Activated T-cell treated with anti-CD3 and anti-CD28 coated beads, Interleukin-2, amount 50 U/mL, for 1 hour (primary cell): ENCODE data around the gene ECPAS.
"Not testable (repeated sequence)": the region's sequence is repeated elsewhere in the genome, so short reads cannot be mapped to it uniquely, and the experiment has no call there.

Source experiments
- DNase-seq: peaks from one replicate; pipeline ENCODE4 v3.0.0-alpha.2; 2020

The ECPAS gene

GRCh38 chr9:111334318-111334863, 149.8 kb downstream of the ECPAS start:
- not testable (repeated sequence) for DNase-seq

GRCh38 chr9:111330124-111330523, 154.1 kb downstream of the ECPAS start, which contains the start of gene OR2K2:
Gene OR2K2 (minus strand): TSS chr9:111330224. CDS start chr9:111328433, 1,791 bp downstream.
- DNase-seq, result no peak

DNA sequence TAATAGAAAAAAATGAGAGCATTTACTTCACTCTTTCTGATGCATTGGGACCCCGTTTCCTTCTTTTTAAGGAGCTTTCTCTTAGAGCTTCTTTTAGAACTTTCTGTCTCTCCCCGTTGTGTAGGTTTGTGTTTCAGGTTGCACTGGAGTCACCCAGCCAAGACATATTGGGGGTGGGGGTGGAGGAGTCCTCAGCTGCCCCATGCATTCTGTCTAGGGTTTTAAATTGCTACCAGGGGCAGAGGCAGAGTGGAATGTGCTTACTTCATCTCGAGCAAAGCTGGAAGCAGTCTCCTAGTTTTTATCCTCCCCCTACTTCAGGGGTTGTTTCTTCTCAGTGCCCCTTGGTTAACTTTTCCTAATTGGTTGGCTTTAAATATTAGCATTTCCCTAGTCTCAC, 163.6 kb downstream of the ECPAS start:
- DNase-seq, result no peak

DNA sequence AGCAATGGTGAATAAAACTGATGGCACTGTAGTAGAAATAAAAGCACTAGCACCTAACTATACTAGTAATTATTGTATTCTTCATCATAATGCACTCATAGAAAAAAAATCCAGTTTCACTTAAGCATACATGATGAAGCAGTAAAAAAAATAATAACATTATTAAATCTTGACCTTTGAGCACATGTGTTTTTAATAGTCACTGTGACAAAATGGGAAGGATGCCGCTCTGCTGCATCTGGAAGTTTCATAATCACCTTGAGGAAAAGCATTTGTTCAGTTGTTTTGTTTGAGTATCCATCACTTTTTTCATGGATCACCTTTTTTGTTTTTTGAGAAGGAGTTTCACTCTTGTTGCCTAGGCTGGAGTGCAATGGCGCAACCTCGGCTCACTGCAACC, 167.4 kb downstream of the ECPAS start:
- no peak for DNase-seq
